ENCODE results near the gene CXCL11.

The CXCL11 gene

DNA sequence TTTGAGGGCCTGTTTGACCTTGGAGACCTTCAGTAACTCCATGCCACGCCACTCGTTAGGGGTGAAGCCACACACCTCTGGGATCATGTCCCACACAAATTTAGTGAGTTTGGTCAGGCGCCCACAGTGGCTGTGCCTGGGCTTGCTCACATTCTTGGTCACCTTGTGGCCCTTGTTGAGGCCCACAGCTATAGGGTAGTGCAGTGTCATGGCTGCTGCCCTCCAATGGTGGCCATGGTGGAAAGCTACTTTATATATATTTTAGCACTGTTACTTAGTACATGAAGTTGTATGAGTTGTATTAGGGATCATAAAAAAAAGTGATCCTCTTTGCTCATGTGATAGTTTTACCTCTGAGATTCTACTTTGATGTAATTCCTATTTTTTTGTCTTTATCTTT is 985 bp upstream of the CXCL11 start:
- H3K4me1 ChIP-seq (ENCODE audit: insufficient read depth, insufficient read length) = no peaks in the 10 kb centered on the region
- no peak for DNase-seq (ENCODE audit: low read depth, low spot score)
- no peak overlapping the region for H3K9ac ChIP-seq (ENCODE audit: insufficient read length, low read depth)
- H3K4me3 ChIP-seq (ENCODE audit: insufficient read length, low read depth) = no peak overlapping the region
- no peaks in the 10 kb centered on the region for H3K27me3 ChIP-seq (ENCODE audit: insufficient read depth, insufficient read length)
- TF ChIP-seq YY1 (IDR thresholded peaks at IDR 0.05; ENCODE audit: insufficient read depth, insufficient read length) = no peak
- TF ChIP-seq ZNF274 (IDR thresholded peaks at IDR 0.05; ENCODE audit: low read depth, low read length) = no peak
- no peak for TF ChIP-seq SUZ12 (IDR thresholded peaks at IDR 0.05; ENCODE audit: extremely low read depth, insufficient read depth, insufficient read length)
- H3K36me3 ChIP-seq (ENCODE audit: insufficient read depth, insufficient read length, low read length) = no peaks in the 10 kb centered on the region
- no peaks in the 10 kb centered on the region for H3K9me3 ChIP-seq (ENCODE audit: insufficient read depth, low read length)

DNA sequence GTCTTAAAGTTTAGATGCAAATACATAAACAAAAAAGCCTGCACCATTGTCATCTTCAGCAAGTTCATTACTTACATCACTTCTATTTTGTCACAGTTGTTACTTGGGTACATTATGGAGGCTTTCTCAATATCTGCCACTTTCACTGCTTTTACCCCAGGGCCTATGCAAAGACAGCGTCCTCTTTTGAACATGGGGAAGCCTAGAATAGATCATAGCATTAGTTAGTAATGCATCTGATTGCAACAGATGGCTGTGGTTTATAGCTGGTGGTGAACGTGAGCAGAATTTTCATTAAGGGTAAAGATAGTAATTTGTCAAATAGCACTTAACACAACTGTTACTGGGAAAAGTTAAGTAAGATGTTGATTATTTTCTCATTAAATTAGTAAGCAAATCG is 729 bp downstream of the CXCL11 start:
- TF ChIP-seq YY1 (IDR thresholded peaks at IDR 0.05; ENCODE audit: insufficient read depth, insufficient read length) (no peak), SUZ12 (IDR thresholded peaks at IDR 0.05; ENCODE audit: extremely low read depth, insufficient read depth, insufficient read length) (no peak), ZNF274 (IDR thresholded peaks at IDR 0.05; ENCODE audit: low read depth, low read length) (no peak)
- Histone ChIP-seq H3K36me3 (ENCODE audit: insufficient read depth, insufficient read length, low read length) (no peaks in the 10 kb centered on the region), H3K9me3 (ENCODE audit: insufficient read depth, low read length) (no peaks in the 10 kb centered on the region), H3K9ac (ENCODE audit: insufficient read length, low read depth) (no peak overlapping the region), H3K4me1 (ENCODE audit: insufficient read depth, insufficient read length) (no peaks in the 10 kb centered on the region), H3K27me3 (ENCODE audit: insufficient read depth, insufficient read length) (no peaks in the 10 kb centered on the region), H3K4me3 (ENCODE audit: insufficient read length, low read depth) (no peak overlapping the region)
- DNase-seq (ENCODE audit: low read depth, low spot score) = no peak

DNA sequence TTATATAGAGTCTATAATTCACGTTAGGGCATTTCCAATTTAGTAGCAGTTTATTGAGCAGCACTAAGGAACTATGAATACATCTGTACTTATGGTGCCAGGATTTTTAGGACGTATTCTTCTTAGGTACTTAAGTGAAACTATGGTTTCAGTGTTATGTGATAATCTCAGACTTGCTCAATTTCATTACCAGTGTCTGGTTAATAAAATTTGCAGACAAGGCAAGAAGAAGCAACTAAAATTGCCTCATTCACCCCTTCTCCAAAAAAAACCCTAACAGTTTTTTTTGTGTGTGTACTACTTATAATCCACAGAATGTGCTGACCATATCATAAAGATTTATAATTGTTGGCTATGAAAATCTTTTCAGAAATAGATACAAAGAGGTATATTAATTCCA is 6.6 kb downstream of the CXCL11 start:
- no peak overlapping the region for H3K4me3 ChIP-seq (ENCODE audit: insufficient read length, low read depth)
- no peaks in the 10 kb centered on the region for H3K27me3 ChIP-seq (ENCODE audit: insufficient read depth, insufficient read length)
- no peak for TF ChIP-seq SUZ12 (IDR thresholded peaks at IDR 0.05; ENCODE audit: extremely low read depth, insufficient read depth, insufficient read length)
- TF ChIP-seq ZNF274 (IDR thresholded peaks at IDR 0.05; ENCODE audit: low read depth, low read length) = no peak
- TF ChIP-seq YY1 (IDR thresholded peaks at IDR 0.05; ENCODE audit: insufficient read depth, insufficient read length) = no peak
- no peak for DNase-seq (ENCODE audit: low read depth, low spot score)
- no peak overlapping the region for H3K9ac ChIP-seq (ENCODE audit: insufficient read length, low read depth)
- H3K36me3 ChIP-seq (ENCODE audit: insufficient read depth, insufficient read length, low read length) = no peaks in the 10 kb centered on the region
- H3K9me3 ChIP-seq (ENCODE audit: insufficient read depth, low read length) = no peaks in the 10 kb centered on the region
- H3K4me1 ChIP-seq (ENCODE audit: insufficient read depth, insufficient read length) = no peaks in the 10 kb centered on the region

DNA sequence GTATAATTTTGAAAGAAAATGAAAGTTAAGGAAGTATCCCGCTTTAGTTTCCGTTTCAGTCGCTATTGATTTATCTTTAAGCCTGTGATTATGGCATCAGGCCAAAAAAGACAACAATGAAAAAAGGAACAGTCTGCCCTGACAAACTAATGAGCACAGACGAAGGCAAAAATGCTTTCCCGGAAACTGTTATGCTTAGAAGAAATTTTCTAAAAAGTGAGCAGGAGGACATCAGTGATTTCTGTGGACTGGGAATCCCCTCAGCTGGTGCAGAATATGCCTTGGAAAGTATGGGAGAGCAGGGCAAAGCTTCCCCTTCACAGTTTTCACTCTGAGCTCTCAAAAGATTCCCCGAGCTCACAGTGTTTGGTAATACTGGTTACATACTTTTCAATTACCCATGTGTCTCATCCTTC is 7.5 kb downstream of the CXCL11 start:
- no peak overlapping the region for H3K9ac ChIP-seq (ENCODE audit: insufficient read length, low read depth)
- TF ChIP-seq YY1 (IDR thresholded peaks at IDR 0.05; ENCODE audit: insufficient read depth, insufficient read length) (no peak), SUZ12 (IDR thresholded peaks at IDR 0.05; ENCODE audit: extremely low read depth, insufficient read depth, insufficient read length) (no peak), ZNF274 (IDR thresholded peaks at IDR 0.05; ENCODE audit: low read depth, low read length) (no peak)
- H3K4me3 ChIP-seq (ENCODE audit: insufficient read length, low read depth) = no peak overlapping the region
- no peaks in the 10 kb centered on the region for H3K4me1 ChIP-seq (ENCODE audit: insufficient read depth, insufficient read length)
- H3K27me3 ChIP-seq (ENCODE audit: insufficient read depth, insufficient read length) = no peaks in the 10 kb centered on the region
- DNase-seq (ENCODE audit: low read depth, low spot score) = no peak
- H3K9me3 ChIP-seq (ENCODE audit: insufficient read depth, low read length) = no peaks in the 10 kb centered on the region
- H3K36me3 ChIP-seq (ENCODE audit: insufficient read depth, insufficient read length, low read length) = no peaks in the 10 kb centered on the region

DNA sequence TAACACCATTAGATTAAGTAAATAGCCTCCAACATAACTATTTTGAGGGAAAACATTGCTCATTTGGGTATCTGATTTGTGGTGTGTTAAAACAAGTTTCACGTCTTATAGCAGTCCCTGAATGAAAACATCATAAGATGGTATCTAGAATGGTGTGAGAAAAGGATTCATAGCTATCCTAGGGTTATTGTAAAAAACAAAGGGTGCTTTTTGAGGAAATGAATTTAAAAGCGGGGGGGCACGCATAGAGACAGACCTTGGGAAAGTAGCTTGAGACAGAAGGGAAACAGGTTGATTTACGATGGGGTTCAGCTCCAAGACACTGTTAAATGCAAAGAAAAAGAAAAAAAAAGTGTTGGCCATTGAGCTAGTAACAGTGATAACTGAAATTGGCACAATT is 11.8 kb downstream of the CXCL11 start:
- Histone ChIP-seq H3K4me1 (ENCODE audit: insufficient read depth, insufficient read length) (no peaks in the 10 kb centered on the region), H3K9ac (ENCODE audit: insufficient read length, low read depth) (no peak overlapping the region), H3K36me3 (ENCODE audit: insufficient read depth, insufficient read length, low read length) (no peaks in the 10 kb centered on the region), H3K9me3 (ENCODE audit: insufficient read depth, low read length) (no peaks in the 10 kb centered on the region), H3K4me3 (ENCODE audit: insufficient read length, low read depth) (no peak overlapping the region), H3K27me3 (ENCODE audit: insufficient read depth, insufficient read length) (no peaks in the 10 kb centered on the region)
- TF ChIP-seq YY1 (IDR thresholded peaks at IDR 0.05; ENCODE audit: insufficient read depth, insufficient read length) = no peak
- no peak for TF ChIP-seq ZNF274 (IDR thresholded peaks at IDR 0.05; ENCODE audit: low read depth, low read length)
- TF ChIP-seq SUZ12 (IDR thresholded peaks at IDR 0.05; ENCODE audit: extremely low read depth, insufficient read depth, insufficient read length) = no peak
- no peak for DNase-seq (ENCODE audit: low read depth, low spot score)

DNA sequence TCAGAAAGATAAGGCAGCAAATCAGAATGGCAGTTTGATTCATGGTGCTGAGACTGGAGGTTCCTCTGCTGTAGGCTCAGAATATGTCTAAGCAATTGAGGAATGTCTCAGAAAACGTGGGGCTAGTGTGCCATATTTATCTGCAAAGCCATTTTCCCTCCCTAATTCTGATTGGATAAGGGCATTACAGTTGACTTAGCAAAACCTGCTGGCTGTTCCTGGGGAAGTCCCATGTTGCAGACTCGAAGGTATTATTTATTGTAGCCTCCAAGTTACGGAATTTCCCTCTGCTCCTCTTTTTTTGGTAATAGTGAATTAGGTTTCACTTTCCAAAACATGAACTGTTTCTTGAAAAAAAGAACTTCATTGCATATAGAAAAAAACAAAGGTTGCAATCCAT is 12.5 kb downstream of the CXCL11 start, which contains the start of gene CXCL10:
Gene CXCL10, minus strand, starts transcription at position 109 of the 400 bp plus-strand sequence. Its CDS starts 66 bp downstream, at position 43.
- H3K9ac ChIP-seq (ENCODE audit: insufficient read length, low read depth) = no peak within 1 kb of the TSS
- no peaks in the 10 kb centered on the region for H3K4me1 ChIP-seq (ENCODE audit: insufficient read depth, insufficient read length)
- H3K9me3 ChIP-seq (ENCODE audit: insufficient read depth, low read length) = no peaks in the 10 kb centered on the region
- H3K4me3 ChIP-seq (ENCODE audit: insufficient read length, low read depth) = no peak within 1 kb of the TSS
- no peak for DNase-seq (ENCODE audit: low read depth, low spot score)
- TF ChIP-seq YY1 (IDR thresholded peaks at IDR 0.05; ENCODE audit: insufficient read depth, insufficient read length) (no peak), ZNF274 (IDR thresholded peaks at IDR 0.05; ENCODE audit: low read depth, low read length) (no peak), SUZ12 (IDR thresholded peaks at IDR 0.05; ENCODE audit: extremely low read depth, insufficient read depth, insufficient read length) (no peak)
- H3K36me3 ChIP-seq (ENCODE audit: insufficient read depth, insufficient read length, low read length) = no peaks in the 10 kb centered on the region
- no peaks in the 10 kb centered on the region for H3K27me3 ChIP-seq (ENCODE audit: insufficient read depth, insufficient read length)

DNA sequence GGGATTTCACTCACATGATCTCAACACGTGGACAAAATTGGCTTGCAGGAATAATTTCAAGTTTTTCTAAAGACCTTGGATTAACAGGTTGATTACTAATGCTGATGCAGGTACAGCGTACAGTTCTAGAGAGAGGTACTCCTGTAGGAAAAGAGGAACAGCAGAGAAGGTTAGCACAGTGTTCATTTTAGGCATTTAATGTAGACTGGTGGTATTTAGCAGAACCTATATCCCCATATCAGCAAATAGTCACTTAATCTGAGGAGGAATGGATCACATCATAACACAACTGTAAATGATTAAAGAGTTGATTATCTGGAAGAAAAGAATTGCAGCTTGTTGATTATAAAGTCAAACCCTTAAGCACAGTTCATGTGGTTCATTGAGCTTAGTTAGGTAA is 13.2 kb downstream of the CXCL11 start:
- H3K4me3 ChIP-seq (ENCODE audit: insufficient read length, low read depth) = no peak overlapping the region
- H3K36me3 ChIP-seq (ENCODE audit: insufficient read depth, insufficient read length, low read length) = no peaks in the 10 kb centered on the region
- no peaks in the 10 kb centered on the region for H3K4me1 ChIP-seq (ENCODE audit: insufficient read depth, insufficient read length)
- no peak overlapping the region for H3K9ac ChIP-seq (ENCODE audit: insufficient read length, low read depth)
- no peaks in the 10 kb centered on the region for H3K27me3 ChIP-seq (ENCODE audit: insufficient read depth, insufficient read length)
- DNase-seq (ENCODE audit: low read depth, low spot score) = no peak
- no peaks in the 10 kb centered on the region for H3K9me3 ChIP-seq (ENCODE audit: insufficient read depth, low read length)
- TF ChIP-seq YY1 (IDR thresholded peaks at IDR 0.05; ENCODE audit: insufficient read depth, insufficient read length) = no peak
- no peak for TF ChIP-seq ZNF274 (IDR thresholded peaks at IDR 0.05; ENCODE audit: low read depth, low read length)
- no peak for TF ChIP-seq SUZ12 (IDR thresholded peaks at IDR 0.05; ENCODE audit: extremely low read depth, insufficient read depth, insufficient read length)
